GM19463 (cell line): ENCODE results near the gene MEGF9.

ENCODE experiments used
- ATAC-seq: cut with Tn5 transposase; IDR thresholded peaks from one replicate; pipeline ENCODE4 v1.9.1; 2021; ENCODE audit warnings: mild to moderate bottlenecking, moderate library complexity; ENCODE audit not compliant: unreplicated experiment

Gene MEGF9

GRCh38 chr9:120733190-120733589 lies 18.9 kb upstream of the MEGF9 start:
- no peak for ATAC-seq

GRCh38 chr9:120730654-120731514 lies 16.6 kb upstream of the MEGF9 start:
- peak; percentile 51 for ATAC-seq

- ATAC-seq = no peak
Measured at GRCh38 chr9:120729791-120730241, 15.5 kb upstream of the MEGF9 start.

GRCh38 chr9:120726484-120726883 lies 12.2 kb upstream of the MEGF9 start:
- ATAC-seq = no peak

GRCh38 chr9:120725907-120726306 lies 11.6 kb upstream of the MEGF9 start:
- ATAC-seq = no peak

- no peak for ATAC-seq
Measured at GRCh38 chr9:120724757-120725400, 10.6 kb upstream of the MEGF9 start.

- no peak for ATAC-seq
Measured at GRCh38 chr9:120723565-120723964, 9.3 kb upstream of the MEGF9 start.

- ATAC-seq = no peak
Measured at GRCh38 chr9:120720404-120720803, 6.1 kb upstream of the MEGF9 start.

- ATAC-seq = no peak
Measured at GRCh38 chr9:120718316-120718715, 4.0 kb upstream of the MEGF9 start.

- no peak for ATAC-seq
Measured at GRCh38 chr9:120717176-120717575, 2.9 kb upstream of the MEGF9 start.

- no peak for ATAC-seq
Measured at GRCh38 chr9:120716483-120716882, 2.2 kb upstream of the MEGF9 start.

GRCh38 chr9:120715389-120715924 lies 1.2 kb upstream of the MEGF9 start:
- ATAC-seq = no peak

GRCh38 chr9:120714846-120715388 lies 647 bp upstream of the MEGF9 start:
- no peak for ATAC-seq

- no peak for ATAC-seq
Measured at GRCh38 chr9:120713257-120714087, 798 bp downstream of the MEGF9 start.

GRCh38 chr9:120712539-120713031 lies 1.7 kb downstream of the MEGF9 start:
- ATAC-seq = no peak

GRCh38 chr9:120711841-120712538 lies 2.3 kb downstream of the MEGF9 start:
- ATAC-seq = no peak

- no peak for ATAC-seq
Measured at GRCh38 chr9:120711354-120711753, 2.9 kb downstream of the MEGF9 start.

GRCh38 chr9:120710110-120710981 lies 3.9 kb downstream of the MEGF9 start:
- no peak for ATAC-seq
